DOHH2 (cell line): ENCODE measurements around the gene SIDT1.

ENCODE experiments used
- CTCF ChIP-seq: fragments of 200-600 bp; sonication (generic); IDR thresholded peaks from one replicate; pipeline ENCODE4 v1.5.1; 2014; ENCODE audit warnings: antibody characterized with exemption, mild to moderate bottlenecking, low read depth, low read length; ENCODE audit not compliant: poor library complexity, severe bottlenecking
- EZH2phosphoT487 ChIP-seq: fragments of 200-600 bp; sonication (generic); IDR thresholded peaks from 2 replicates; pipeline ENCODE4 v1.6.1; 2017; ENCODE audit warnings: borderline replicate concordance, mild to moderate bottlenecking, antibody characterized with exemption, low read length, moderate library complexity, mixed read lengths

GRCh38 chr3:113573728-113574127 lies 41.4 kb downstream of the SIDT1 start:
- TF ChIP-seq EZH2phosphoT487 (no peak), CTCF (no peak)
